Neural progenitor cell (in vitro differentiated cells): ENCODE results near the gene CFAP70. TPM values are rescaled to one million over a fixed set of nuclear protein-coding genes. Genes with fewer than 3 reads are reported as not detected.

Experiments used
- DNase-seq: peaks from one replicate; pipeline ENCODE4 v3.0.0-alpha.2; 2016; ENCODE audit warnings: low spot score
- H2AFZ ChIP-seq: fragments of 200-600 bp; sonication (generic); replicated peaks from 2 replicates; pipeline ENCODE4 v1.6.1; 2016; ENCODE audit warnings: antibody characterized with exemption
- H3F3A ChIP-seq: fragments of 200-600 bp; sonication (generic); 2 replicates; pipeline ENCODE4 v1.6.1; 2016; ENCODE audit warnings: antibody characterized with exemption, low read depth
- H3K27ac ChIP-seq: fragments of 200-600 bp; sonication (generic); 2 replicates; pipeline ENCODE4 v1.5.1; 2016; ENCODE audit warnings: mild to moderate bottlenecking
- H3K27me3 ChIP-seq: fragments of 200-600 bp; sonication (generic); 2 replicates; pipeline ENCODE4 v1.6.1; 2016; ENCODE audit warnings: mild to moderate bottlenecking, moderate library complexity
- H3K36me3 ChIP-seq: fragments of 200-600 bp; sonication (generic); 2 replicates; pipeline ENCODE4 v1.5.1; 2016
- H3K4me1 ChIP-seq: fragments of 200-600 bp; sonication (generic); 2 replicates; pipeline ENCODE4 v1.6.1; 2016; ENCODE audit warnings: mixed run types
- H3K4me2 ChIP-seq: fragments of 200-600 bp; sonication (generic); 2 replicates; pipeline ENCODE4 v1.6.1; 2016
- H3K4me3 ChIP-seq: fragments of 200-600 bp; sonication (generic); 2 replicates; pipeline ENCODE4 v1.5.1; 2016
- H3K79me2 ChIP-seq: fragments of 200-600 bp; sonication (generic); 2 replicates; pipeline ENCODE4 v1.6.1; 2016; ENCODE audit warnings: low read depth
- H3K9ac ChIP-seq: fragments of 200-600 bp; sonication (generic); 2 replicates; pipeline ENCODE4 v1.6.1; 2016
- H3K9me3 ChIP-seq: fragments of 200-600 bp; sonication (generic); 2 replicates; pipeline ENCODE4 v1.5.1; 2016; ENCODE audit warnings: low read depth
- H4K20me1 ChIP-seq: fragments of 200-600 bp; sonication (generic); 2 replicates; pipeline ENCODE4 v1.6.1; 2016; ENCODE audit warnings: low read depth
- H3K27ac Mint-ChIP-seq: 3 replicates; pipeline ENCODE4 v1.8.0; 2021; ENCODE audit warnings: mixed read lengths
- H3K27me3 Mint-ChIP-seq: 2 replicates; pipeline ENCODE4 v1.8.0; 2022; ENCODE audit warnings: low read depth, mild to moderate bottlenecking, inconsistent platforms, moderate library complexity, mixed read lengths; ENCODE audit not compliant: insufficient read depth
- H3K36me3 Mint-ChIP-seq: 3 replicates; pipeline ENCODE4 v1.8.0; 2021; ENCODE audit warnings: mixed read lengths
- H3K4me1 Mint-ChIP-seq: 3 replicates; pipeline ENCODE4 v1.8.0; 2021; ENCODE audit warnings: mixed read lengths
- H3K4me3 Mint-ChIP-seq: 3 replicates; pipeline ENCODE4 v1.8.0; 2021; ENCODE audit warnings: mild to moderate bottlenecking, moderate library complexity, mixed read lengths
- H3K9me3 Mint-ChIP-seq: 3 replicates; pipeline ENCODE4 v1.8.0; 2020; ENCODE audit warnings: mixed read lengths
- EZH2 ChIP-seq: fragments of 200-600 bp; sonication (generic); IDR thresholded peaks from 2 replicates; pipeline ENCODE4 v1.6.1; 2017; ENCODE audit warnings: antibody characterized with exemption, mild to moderate bottlenecking, moderate library complexity
- EZH2phosphoT487 ChIP-seq: fragments of 200-600 bp; sonication (generic); IDR thresholded peaks from 2 replicates; pipeline ENCODE4 v1.6.1; 2017; ENCODE audit warnings: antibody characterized with exemption
- total RNA-seq: library from RNA; depleted of rRNA; stranded (reverse); fragments of >200 nt; gene quantifications from 2 replicates; pipeline ENCODE4 v1.2.3, GENCODE V29; 2015; ENCODE audit warnings: low replicate concordance
- TF ChIP-seq, protein P1 (sequence below): fragments of 200-600 bp; sonication (generic); IDR thresholded peaks from 2 replicates; pipeline ENCODE4 v1.5.1; 2017; ENCODE audit warnings: antibody characterized with exemption, mild to moderate bottlenecking

The CFAP70 gene
- total RNA-seq, 1 donor from 2014 or later: 1.7 TPM

DNA sequence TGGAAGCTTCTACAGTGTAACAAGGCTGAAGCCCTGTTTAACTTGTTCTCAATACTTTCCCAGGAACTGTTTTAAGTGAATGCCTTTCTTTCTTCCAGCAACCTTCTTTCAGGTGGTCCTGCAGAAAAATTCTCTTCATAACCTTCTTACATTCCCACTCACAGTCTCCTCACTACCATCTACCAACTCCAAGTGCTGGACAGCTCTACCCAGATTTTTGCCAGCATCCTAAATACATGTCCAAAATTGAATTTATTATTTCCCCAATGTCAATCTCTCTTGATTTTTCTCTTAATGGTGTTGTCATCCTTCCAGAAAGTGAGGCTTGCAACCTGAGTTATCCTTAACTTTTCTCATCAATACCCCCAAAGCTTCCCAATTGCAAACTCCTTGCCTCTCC lies 48.2 kb downstream of the CFAP70 start:
- no peak overlapping the region for H2AFZ ChIP-seq
- H3K4me3 Mint-ChIP-seq: no peak overlapping the region
- H3K27ac ChIP-seq: no peak overlapping the region
- H3K9ac ChIP-seq: no peak overlapping the region
- DNase-seq: no peak
- H3K27me3 ChIP-seq: peaks cover 10% of the 10 kb centered on the region
- peaks cover 15% of the 10 kb centered on the region for H3K9me3 Mint-ChIP-seq
- H3K4me1 ChIP-seq: no peaks in the 10 kb centered on the region
- no peaks in the 10 kb centered on the region for H3K4me1 Mint-ChIP-seq
- H3K9me3 ChIP-seq: peaks cover 8% of the 10 kb centered on the region
- no peaks in the 10 kb centered on the region for H4K20me1 ChIP-seq
- H3K79me2 ChIP-seq: no peaks in the 10 kb centered on the region
- H3K4me2 ChIP-seq: no peak overlapping the region
- no peak for TF ChIP-seq EZH2phosphoT487
- H3F3A ChIP-seq: no peaks in the 10 kb centered on the region
- no peaks in the 10 kb centered on the region for H3K36me3 Mint-ChIP-seq
- no peaks in the 10 kb centered on the region for H3K36me3 ChIP-seq
- H3K27me3 Mint-ChIP-seq: peaks cover 2% of the 10 kb centered on the region
- H3K27ac Mint-ChIP-seq: no peak overlapping the region
- no peak overlapping the region for H3K4me3 ChIP-seq

DNA sequence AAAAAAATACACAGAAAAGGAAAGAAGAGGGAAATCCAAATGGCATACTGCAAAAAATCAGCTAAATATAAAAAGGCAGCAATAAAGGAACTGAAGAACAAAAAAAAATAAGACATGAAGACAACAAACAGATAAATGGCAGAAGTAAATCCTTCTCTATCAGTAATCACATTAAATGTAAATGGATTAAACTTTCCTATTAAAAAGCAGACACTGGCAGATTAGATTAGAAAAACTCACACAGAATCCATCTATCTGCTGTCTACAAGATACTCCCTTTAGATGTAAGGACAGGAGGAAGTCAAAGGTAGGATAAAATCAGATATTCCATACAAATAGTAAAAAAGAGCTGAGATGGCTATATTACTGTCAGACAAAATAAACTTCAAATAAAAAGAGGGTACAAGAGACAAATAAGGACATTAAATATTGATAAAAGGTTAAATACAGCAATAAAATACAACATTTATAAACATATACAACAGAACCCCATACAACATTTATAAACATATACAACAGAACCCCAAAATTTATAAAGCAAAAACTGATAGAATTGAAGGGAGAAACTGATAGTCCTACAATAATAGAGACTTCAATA lies 51.4 kb downstream of the CFAP70 start:
- peaks cover 2% of the 10 kb centered on the region for H3K27me3 Mint-ChIP-seq
- no peaks in the 10 kb centered on the region for H3F3A ChIP-seq
- H3K27me3 ChIP-seq: peaks cover 10% of the 10 kb centered on the region
- peaks cover 8% of the 10 kb centered on the region for H3K9me3 ChIP-seq
- peaks cover 4% of the 10 kb centered on the region for H3K4me1 ChIP-seq
- no peak overlapping the region for H3K27ac Mint-ChIP-seq
- no peak overlapping the region for H3K4me3 Mint-ChIP-seq
- no peaks in the 10 kb centered on the region for H4K20me1 ChIP-seq
- no peak overlapping the region for H3K4me2 ChIP-seq
- DNase-seq: no peak
- H3K36me3 ChIP-seq: no peaks in the 10 kb centered on the region
- H3K9ac ChIP-seq: no peak overlapping the region
- H3K4me3 ChIP-seq: no peak overlapping the region
- H3K4me1 Mint-ChIP-seq: peaks cover 3% of the 10 kb centered on the region
- H3K36me3 Mint-ChIP-seq: no peaks in the 10 kb centered on the region
- H3K9me3 Mint-ChIP-seq: peaks cover 19% of the 10 kb centered on the region
- H3K79me2 ChIP-seq: no peaks in the 10 kb centered on the region
- H2AFZ ChIP-seq: no peak overlapping the region
- no peak overlapping the region for H3K27ac ChIP-seq
- no peak for TF ChIP-seq EZH2phosphoT487
- no peak for TF ChIP-seq EZH2
- TF ChIP-seq, protein P1, sequence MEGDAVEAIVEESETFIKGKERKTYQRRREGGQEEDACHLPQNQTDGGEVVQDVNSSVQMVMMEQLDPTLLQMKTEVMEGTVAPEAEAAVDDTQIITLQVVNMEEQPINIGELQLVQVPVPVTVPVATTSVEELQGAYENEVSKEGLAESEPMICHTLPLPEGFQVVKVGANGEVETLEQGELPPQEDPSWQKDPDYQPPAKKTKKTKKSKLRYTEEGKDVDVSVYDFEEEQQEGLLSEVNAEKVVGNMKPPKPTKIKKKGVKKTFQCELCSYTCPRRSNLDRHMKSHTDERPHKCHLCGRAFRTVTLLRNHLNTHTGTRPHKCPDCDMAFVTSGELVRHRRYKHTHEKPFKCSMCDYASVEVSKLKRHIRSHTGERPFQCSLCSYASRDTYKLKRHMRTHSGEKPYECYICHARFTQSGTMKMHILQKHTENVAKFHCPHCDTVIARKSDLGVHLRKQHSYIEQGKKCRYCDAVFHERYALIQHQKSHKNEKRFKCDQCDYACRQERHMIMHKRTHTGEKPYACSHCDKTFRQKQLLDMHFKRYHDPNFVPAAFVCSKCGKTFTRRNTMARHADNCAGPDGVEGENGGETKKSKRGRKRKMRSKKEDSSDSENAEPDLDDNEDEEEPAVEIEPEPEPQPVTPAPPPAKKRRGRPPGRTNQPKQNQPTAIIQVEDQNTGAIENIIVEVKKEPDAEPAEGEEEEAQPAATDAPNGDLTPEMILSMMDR: no peak

DNA sequence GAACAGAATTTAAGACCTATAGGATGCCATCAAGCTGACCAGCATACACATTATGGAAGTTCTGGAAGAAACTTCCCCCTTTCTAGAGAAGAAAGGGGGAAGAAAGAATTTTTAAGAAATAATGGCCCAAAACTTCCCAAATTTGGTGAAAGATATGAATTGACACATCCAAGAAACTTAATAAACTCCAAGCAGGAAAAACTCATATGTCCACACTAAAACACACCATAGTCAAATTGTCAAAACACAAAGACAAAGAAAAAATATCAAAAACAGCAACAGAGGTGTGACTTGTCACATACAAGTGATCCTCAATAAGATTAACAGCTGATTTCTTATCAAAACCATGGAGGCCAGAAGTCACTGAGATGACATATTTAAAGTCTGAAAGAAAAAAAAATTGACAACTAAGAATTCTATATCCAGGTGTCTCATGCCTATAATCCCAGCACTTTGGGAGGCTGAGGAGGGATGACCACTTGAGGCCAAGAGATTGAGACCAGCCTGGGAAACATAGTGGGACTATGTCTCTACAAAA lies 52.4 kb downstream of the CFAP70 start:
- H3K27ac ChIP-seq: no peak overlapping the region
- no peak overlapping the region for H3K4me2 ChIP-seq
- H3K9me3 ChIP-seq: peaks cover 8% of the 10 kb centered on the region
- peaks cover 10% of the 10 kb centered on the region for H3K27me3 ChIP-seq
- Mint-ChIP-seq H3K4me1 (peaks cover 3% of the 10 kb centered on the region), H3K27me3 (peaks cover 2% of the 10 kb centered on the region), H3K9me3 (peaks cover 19% of the 10 kb centered on the region), H3K27ac (no peak overlapping the region), H3K4me3 (no peak overlapping the region), H3K36me3 (no peaks in the 10 kb centered on the region)
- no peak overlapping the region for H3K9ac ChIP-seq
- no peak for DNase-seq
- H3K4me3 ChIP-seq: no peak overlapping the region
- H4K20me1 ChIP-seq: no peaks in the 10 kb centered on the region
- no peaks in the 10 kb centered on the region for H3K36me3 ChIP-seq
- H3K79me2 ChIP-seq: no peaks in the 10 kb centered on the region
- no peak overlapping the region for H2AFZ ChIP-seq
- H3K4me1 ChIP-seq: peaks cover 4% of the 10 kb centered on the region
- no peaks in the 10 kb centered on the region for H3F3A ChIP-seq
- TF ChIP-seq EZH2phosphoT487: no peak
- TF ChIP-seq EZH2: no peak
- TF ChIP-seq, protein P1: no peak

DNA sequence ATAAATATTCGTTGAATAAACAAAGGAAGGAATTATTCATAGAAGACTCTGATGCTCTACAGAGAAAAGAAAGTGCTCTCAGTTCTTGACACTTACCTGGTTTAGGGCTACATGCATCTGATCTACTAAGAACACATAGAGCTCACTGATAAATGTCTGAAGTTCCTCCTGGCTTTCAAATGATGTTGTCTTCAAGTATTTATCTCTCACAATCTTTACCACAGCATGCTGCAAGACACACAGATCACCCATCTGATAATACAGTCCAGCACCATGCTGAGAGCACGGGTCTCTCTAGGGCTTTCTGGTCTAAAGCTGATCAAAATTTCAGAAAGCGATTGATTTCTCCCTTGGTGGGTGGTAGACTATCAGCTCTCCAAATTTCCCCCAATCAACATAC lies 61.7 kb downstream of the CFAP70 start:
- Histone ChIP-seq H3K27me3 (peaks cover 4% of the 10 kb centered on the region), H3K9ac (no peak overlapping the region), H3K4me2 (no peak overlapping the region), H3K79me2 (no peaks in the 10 kb centered on the region), H3K4me3 (no peak overlapping the region), H2AFZ (no peak overlapping the region), H3K4me1 (no peaks in the 10 kb centered on the region), H3F3A (no peaks in the 10 kb centered on the region), H3K9me3 (no peaks in the 10 kb centered on the region), H3K27ac (no peak overlapping the region), H3K36me3 (no peaks in the 10 kb centered on the region), H4K20me1 (no peaks in the 10 kb centered on the region)
- no peaks in the 10 kb centered on the region for H3K36me3 Mint-ChIP-seq
- no peaks in the 10 kb centered on the region for H3K4me1 Mint-ChIP-seq
- H3K27ac Mint-ChIP-seq: no peak overlapping the region
- H3K9me3 Mint-ChIP-seq: no peaks in the 10 kb centered on the region
- no peaks in the 10 kb centered on the region for H3K27me3 Mint-ChIP-seq
- TF ChIP-seq, protein P1: no peak
- TF ChIP-seq EZH2phosphoT487: no peak
- no peak for TF ChIP-seq EZH2
- DNase-seq: no peak
- H3K4me3 Mint-ChIP-seq: no peak overlapping the region
